ENCODE data around the gene FGB. TPM values are rescaled to one million over a fixed set of nuclear protein-coding genes. Genes with fewer than 3 reads are reported as not detected.

Gene FGB
- total and polyA plus RNA-seq, 2 of the 13 experiments (the other 11 are each of a cell fraction or from before 2014, with no cell fraction given), result 226 to 784 TPM

DNA sequence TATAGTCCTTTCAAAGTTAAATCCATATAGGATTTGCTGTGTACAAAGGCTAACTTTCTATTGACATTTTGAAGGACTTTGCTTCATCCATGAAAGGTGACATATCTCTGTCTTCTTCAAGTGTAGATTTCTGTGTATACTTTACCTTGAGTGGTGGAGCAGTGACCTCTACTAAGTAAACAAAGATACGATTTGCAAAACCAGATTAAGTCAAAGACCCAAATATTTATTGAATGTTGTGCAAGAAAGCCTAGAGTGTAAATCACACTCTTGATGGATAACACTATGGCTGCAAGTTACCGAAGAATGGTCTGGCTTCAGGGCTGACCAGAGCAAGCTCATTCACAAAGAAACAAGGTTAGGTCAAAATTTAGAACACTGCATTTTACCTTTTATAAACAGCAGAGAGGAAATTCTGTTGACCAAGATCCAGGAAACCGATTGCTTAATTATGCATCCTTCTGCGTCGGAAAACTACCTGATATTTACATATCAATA lies 55.1 kb downstream of the FGB start (continued):
- TF ChIP-seq, protein P1, sequence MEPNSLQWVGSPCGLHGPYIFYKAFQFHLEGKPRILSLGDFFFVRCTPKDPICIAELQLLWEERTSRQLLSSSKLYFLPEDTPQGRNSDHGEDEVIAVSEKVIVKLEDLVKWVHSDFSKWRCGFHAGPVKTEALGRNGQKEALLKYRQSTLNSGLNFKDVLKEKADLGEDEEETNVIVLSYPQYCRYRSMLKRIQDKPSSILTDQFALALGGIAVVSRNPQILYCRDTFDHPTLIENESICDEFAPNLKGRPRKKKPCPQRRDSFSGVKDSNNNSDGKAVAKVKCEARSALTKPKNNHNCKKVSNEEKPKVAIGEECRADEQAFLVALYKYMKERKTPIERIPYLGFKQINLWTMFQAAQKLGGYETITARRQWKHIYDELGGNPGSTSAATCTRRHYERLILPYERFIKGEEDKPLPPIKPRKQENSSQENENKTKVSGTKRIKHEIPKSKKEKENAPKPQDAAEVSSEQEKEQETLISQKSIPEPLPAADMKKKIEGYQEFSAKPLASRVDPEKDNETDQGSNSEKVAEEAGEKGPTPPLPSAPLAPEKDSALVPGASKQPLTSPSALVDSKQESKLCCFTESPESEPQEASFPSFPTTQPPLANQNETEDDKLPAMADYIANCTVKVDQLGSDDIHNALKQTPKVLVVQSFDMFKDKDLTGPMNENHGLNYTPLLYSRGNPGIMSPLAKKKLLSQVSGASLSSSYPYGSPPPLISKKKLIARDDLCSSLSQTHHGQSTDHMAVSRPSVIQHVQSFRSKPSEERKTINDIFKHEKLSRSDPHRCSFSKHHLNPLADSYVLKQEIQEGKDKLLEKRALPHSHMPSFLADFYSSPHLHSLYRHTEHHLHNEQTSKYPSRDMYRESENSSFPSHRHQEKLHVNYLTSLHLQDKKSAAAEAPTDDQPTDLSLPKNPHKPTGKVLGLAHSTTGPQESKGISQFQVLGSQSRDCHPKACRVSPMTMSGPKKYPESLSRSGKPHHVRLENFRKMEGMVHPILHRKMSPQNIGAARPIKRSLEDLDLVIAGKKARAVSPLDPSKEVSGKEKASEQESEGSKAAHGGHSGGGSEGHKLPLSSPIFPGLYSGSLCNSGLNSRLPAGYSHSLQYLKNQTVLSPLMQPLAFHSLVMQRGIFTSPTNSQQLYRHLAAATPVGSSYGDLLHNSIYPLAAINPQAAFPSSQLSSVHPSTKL (CRISPR knock-in tag; IDR thresholded peaks at IDR 0.05), result peak; percentile 100
- TF ChIP-seq KDM1A (CRISPR knock-in tag; IDR thresholded peaks at IDR 0.05) (peak; percentile 97), NKX3-1 (CRISPR knock-in tag; IDR thresholded peaks at IDR 0.05) (peak; percentile 99), TMF1 (CRISPR knock-in tag; IDR thresholded peaks at IDR 0.05; ENCODE audit: low read depth) (no peak), ARNT (IDR thresholded peaks at IDR 0.05) (no peak), ZNF678 (CRISPR knock-in tag; IDR thresholded peaks at IDR 0.05) (no peak), ZNF17 (CRISPR knock-in tag; IDR thresholded peaks at IDR 0.05) (no peak), CCAR2 (optimal IDR thresholded peaks at IDR 0.05; ENCODE audit: low read depth, low read length) (no peak), KAT2B (IDR thresholded peaks at IDR 0.05; ENCODE audit: borderline replicate concordance, low read depth, low read length) (no peak), ZBTB39 (CRISPR knock-in tag; IDR thresholded peaks at IDR 0.05) (0 out of 2 replicates have a peak, but pooled peaks have one; percentile 70), ZZZ3 (CRISPR knock-in tag; IDR thresholded peaks at IDR 0.05; ENCODE audit: borderline replicate concordance) (no peak), ZNF547 (CRISPR knock-in tag; IDR thresholded peaks at IDR 0.05) (no peak), RARA (CRISPR knock-in tag; IDR thresholded peaks at IDR 0.05) (peak; percentile 100), ZNF775 (CRISPR knock-in tag; IDR thresholded peaks at IDR 0.05; ENCODE audit: borderline replicate concordance) (no peak), SNAPC4 (CRISPR knock-in tag; IDR thresholded peaks at IDR 0.05) (peak; percentile 54; the same call in 1 of the 2 replicates), RAD51 (IDR thresholded peaks at IDR 0.05; ENCODE audit: borderline replicate concordance) (no peak), ZNF777 (CRISPR knock-in tag; IDR thresholded peaks at IDR 0.05) (no peak), KLF11 (CRISPR knock-in tag; IDR thresholded peaks at IDR 0.05) (peak; percentile 91)
- TF ChIP-seq, protein P2, sequence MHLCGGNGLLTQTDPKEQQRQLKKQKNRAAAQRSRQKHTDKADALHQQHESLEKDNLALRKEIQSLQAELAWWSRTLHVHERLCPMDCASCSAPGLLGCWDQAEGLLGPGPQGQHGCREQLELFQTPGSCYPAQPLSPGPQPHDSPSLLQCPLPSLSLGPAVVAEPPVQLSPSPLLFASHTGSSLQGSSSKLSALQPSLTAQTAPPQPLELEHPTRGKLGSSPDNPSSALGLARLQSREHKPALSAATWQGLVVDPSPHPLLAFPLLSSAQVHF (CRISPR knock-in tag; IDR thresholded peaks at IDR 0.05), result no peak
- TF ChIP-seq, protein P3, sequence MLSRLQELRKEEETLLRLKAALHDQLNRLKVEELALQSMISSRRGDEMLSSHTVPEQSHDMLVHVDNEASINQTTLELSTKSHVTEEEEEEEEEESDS (CRISPR knock-in tag; IDR thresholded peaks at IDR 0.05; ENCODE audit: borderline replicate concordance), result 0 out of 2 replicates have a peak, but pooled peaks have one; percentile 55
